Measurements from ENCODE around the gene SPAG16. TPM values are rescaled to one million over a fixed set of nuclear protein-coding genes. Genes with fewer than 3 reads are reported as not detected.

SPAG16 gene
- total RNA-seq, 1 experiment from 2014 or later, result 13.0 TPM

DNA sequence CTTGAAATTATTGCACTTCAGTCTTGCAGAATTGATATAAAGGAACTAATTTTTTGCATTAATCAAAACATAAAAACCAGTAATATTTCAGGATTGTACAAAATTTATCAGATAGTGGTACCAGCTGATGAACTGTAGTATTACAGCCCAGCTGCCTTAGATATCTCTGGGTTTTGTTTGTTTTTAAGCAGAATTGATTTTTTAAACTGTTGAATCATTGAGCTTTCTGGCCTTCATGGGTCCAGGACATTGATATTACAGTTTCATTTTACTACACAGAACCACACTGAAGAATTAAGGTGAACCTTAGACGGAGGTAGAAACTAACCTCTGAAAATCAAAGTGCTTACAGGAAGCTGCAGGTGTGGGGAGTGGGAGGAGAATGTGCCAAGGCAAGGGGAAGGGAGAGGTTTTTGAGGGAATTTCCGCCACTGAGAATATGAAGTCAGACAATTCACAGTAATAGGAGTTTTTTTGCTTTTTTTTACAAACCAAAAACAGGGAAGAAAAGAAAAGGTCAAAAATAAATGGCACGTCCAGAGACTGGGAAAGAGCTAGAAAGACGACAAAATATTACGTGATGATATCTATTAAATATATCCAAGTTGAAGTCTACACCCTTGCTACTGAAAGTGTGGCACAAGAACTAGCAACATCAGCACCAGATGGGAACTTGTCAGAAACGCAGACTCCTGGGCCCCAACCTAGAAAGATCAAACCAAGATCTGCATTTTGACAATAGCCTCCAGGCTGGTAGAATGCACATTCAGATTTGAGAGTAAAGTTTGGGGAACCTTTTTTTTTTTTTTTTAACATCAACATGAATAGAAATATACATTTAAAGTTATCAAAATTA, 40.8 kb upstream of the SPAG16 start:
- DNase-seq (ENCODE audit: low read depth, low spot score), result no peak
- ATAC-seq, result no peak
- in situ Hi-C loops (cut with HindIII; ENCODE audit: low pct_unique_long_range_greater_than_20kb, low sequenced_read_pairs), result no loop called here
- CTCF ChIA-PET, result no interaction called here
- no TSS peak for BruUV-seq (replicated peaks)
- Histone ChIP-seq H3K4me3 (ENCODE audit: low read depth in 2 of 2, low read length in 2 of 2) (no peak overlapping the region), H3K4me1 (ENCODE audit: control insufficient read depth, insufficient read depth, low read length) (no peaks in the 10 kb centered on the region), H3K27ac (ENCODE audit: low read length) (no peak overlapping the region), H3K9me3 (ENCODE audit: control insufficient read depth, insufficient read depth, low read depth, low read length) (no peaks in the 10 kb centered on the region), H3K27me3 (ENCODE audit: control insufficient read depth, insufficient read depth, low read length) (no peaks in the 10 kb centered on the region), H3K36me3 (ENCODE audit: control insufficient read depth, insufficient read depth, low read length) (no peaks in the 10 kb centered on the region)
- POLR2A ChIA-PET, result interaction anchor here (0.6 kb wide), 1 partner anchor 412 kb away, joined by 3 read pairs; no protein-coding TSS in a partner anchor
- no peak for TF ChIP-seq SIN3A (IDR thresholded peaks at IDR 0.05; ENCODE audit: borderline replicate concordance, insufficient read depth, low read depth, low read length)
- TF ChIP-seq, protein P1, sequence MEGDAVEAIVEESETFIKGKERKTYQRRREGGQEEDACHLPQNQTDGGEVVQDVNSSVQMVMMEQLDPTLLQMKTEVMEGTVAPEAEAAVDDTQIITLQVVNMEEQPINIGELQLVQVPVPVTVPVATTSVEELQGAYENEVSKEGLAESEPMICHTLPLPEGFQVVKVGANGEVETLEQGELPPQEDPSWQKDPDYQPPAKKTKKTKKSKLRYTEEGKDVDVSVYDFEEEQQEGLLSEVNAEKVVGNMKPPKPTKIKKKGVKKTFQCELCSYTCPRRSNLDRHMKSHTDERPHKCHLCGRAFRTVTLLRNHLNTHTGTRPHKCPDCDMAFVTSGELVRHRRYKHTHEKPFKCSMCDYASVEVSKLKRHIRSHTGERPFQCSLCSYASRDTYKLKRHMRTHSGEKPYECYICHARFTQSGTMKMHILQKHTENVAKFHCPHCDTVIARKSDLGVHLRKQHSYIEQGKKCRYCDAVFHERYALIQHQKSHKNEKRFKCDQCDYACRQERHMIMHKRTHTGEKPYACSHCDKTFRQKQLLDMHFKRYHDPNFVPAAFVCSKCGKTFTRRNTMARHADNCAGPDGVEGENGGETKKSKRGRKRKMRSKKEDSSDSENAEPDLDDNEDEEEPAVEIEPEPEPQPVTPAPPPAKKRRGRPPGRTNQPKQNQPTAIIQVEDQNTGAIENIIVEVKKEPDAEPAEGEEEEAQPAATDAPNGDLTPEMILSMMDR (IDR thresholded peaks at IDR 0.05), result no peak
- TF ChIP-seq, protein P2, sequence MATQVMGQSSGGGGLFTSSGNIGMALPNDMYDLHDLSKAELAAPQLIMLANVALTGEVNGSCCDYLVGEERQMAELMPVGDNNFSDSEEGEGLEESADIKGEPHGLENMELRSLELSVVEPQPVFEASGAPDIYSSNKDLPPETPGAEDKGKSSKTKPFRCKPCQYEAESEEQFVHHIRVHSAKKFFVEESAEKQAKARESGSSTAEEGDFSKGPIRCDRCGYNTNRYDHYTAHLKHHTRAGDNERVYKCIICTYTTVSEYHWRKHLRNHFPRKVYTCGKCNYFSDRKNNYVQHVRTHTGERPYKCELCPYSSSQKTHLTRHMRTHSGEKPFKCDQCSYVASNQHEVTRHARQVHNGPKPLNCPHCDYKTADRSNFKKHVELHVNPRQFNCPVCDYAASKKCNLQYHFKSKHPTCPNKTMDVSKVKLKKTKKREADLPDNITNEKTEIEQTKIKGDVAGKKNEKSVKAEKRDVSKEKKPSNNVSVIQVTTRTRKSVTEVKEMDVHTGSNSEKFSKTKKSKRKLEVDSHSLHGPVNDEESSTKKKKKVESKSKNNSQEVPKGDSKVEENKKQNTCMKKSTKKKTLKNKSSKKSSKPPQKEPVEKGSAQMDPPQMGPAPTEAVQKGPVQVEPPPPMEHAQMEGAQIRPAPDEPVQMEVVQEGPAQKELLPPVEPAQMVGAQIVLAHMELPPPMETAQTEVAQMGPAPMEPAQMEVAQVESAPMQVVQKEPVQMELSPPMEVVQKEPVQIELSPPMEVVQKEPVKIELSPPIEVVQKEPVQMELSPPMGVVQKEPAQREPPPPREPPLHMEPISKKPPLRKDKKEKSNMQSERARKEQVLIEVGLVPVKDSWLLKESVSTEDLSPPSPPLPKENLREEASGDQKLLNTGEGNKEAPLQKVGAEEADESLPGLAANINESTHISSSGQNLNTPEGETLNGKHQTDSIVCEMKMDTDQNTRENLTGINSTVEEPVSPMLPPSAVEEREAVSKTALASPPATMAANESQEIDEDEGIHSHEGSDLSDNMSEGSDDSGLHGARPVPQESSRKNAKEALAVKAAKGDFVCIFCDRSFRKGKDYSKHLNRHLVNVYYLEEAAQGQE (IDR thresholded peaks at IDR 0.05; ENCODE audit: insufficient read depth in 1 of 2, low read depth in 2 of 2, low read length in 1 of 2), result no peak
- TF ChIP-seq POLR2AphosphoS5 (IDR thresholded peaks at IDR 0.05; ENCODE audit: low read depth, low read length), result no peak
- no peak for TF ChIP-seq TCF7L2 (IDR thresholded peaks at IDR 0.05; ENCODE audit: low read depth, low read length)
- intact Hi-C loops (cut with micrococcal nuclease; ENCODE audit: unreplicated experiment), result no loop called here

DNA sequence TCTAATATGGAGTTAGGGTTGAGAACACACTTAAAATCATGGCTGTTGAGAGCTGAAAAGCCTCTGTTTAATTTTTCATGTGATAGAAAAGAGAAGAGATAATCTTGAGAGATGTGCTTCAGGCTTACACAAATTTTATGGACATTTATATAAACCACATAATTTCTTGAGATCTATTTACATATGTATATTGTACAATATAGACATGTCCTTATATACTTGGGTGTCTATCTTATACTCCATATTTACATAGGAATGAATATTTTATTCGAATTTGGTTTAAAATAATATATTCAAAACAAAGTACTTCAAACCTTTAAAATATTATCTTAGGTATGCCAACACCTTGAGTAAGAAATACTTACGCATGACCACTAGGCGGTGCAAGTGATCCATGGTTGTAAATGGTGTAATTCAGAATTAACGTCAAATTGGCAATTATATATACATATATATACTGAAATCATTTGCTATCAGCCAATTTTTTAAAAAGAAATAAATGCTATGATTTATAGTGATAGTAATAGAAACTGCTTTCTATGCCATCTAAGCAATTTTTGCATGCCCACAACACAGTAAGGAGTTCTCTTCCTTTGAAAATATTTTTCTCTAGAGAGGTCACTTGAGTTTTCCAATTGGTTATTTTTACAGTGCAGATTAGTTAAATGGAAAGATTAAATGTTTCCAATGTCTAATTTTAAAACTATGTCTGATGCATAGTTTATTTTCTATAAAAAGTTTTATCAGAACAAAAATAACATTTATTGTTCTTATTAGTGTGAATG, 37.6 kb upstream of the SPAG16 start:
- Histone ChIP-seq H3K4me1 (ENCODE audit: control insufficient read depth, insufficient read depth, low read length) (no peaks in the 10 kb centered on the region), H3K9me3 (ENCODE audit: control insufficient read depth, insufficient read depth, low read depth, low read length) (no peaks in the 10 kb centered on the region), H3K27me3 (ENCODE audit: control insufficient read depth, insufficient read depth, low read length) (no peaks in the 10 kb centered on the region), H3K36me3 (ENCODE audit: control insufficient read depth, insufficient read depth, low read length) (no peaks in the 10 kb centered on the region), H3K27ac (ENCODE audit: low read length) (no peak overlapping the region), H3K4me3 (ENCODE audit: low read depth in 2 of 2, low read length in 2 of 2) (no peak overlapping the region)
- TF ChIP-seq SIN3A (IDR thresholded peaks at IDR 0.05; ENCODE audit: borderline replicate concordance, insufficient read depth, low read depth, low read length) (no peak), TCF7L2 (IDR thresholded peaks at IDR 0.05; ENCODE audit: low read depth, low read length) (no peak), POLR2AphosphoS5 (IDR thresholded peaks at IDR 0.05; ENCODE audit: low read depth, low read length) (no peak)
- TF ChIP-seq, protein P1 (IDR thresholded peaks at IDR 0.05), result peak; percentile 74; the same call in 1 of the 2 replicates
- TF ChIP-seq, protein P2 (IDR thresholded peaks at IDR 0.05; ENCODE audit: insufficient read depth in 1 of 2, low read depth in 2 of 2, low read length in 1 of 2), result no peak
- ChIA-PET CTCF (no interaction called here), POLR2A (no interaction called here)
- DNase-seq (ENCODE audit: low read depth, low spot score) (no peak), ATAC-seq (no peak)
- intact Hi-C loops (cut with micrococcal nuclease; ENCODE audit: unreplicated experiment) (no loop called here), in situ Hi-C loops (cut with HindIII; ENCODE audit: low pct_unique_long_range_greater_than_20kb, low sequenced_read_pairs) (no loop called here)
- BruUV-seq (replicated peaks), result no TSS peak

All from Panc1 (cell line).